Measurements from ENCODE around the gene GRIN3B.

GRIN3B gene

DNA sequence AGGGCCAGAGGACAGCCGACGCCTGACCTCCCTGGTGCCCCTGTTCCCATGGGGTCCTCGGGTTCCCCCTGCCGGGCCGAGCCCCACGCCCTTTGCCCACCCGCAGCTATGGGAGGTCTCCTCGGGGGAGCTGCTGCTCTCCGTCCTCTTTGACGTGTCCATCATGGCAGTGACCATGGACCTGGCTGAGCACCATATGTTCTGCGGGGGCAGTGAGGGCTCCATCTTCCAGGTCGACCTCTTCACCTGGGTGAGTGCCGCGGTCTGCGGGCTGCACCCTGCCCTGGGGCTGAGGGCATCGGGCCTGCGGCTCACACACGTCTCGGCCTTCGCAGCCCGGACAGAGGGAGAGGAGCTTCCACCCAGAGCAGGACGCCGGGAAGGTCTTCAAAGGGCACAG lies 9.5 kb upstream of the GRIN3B start:
- TF ChIP-seq CTCF (IDR thresholded peaks at IDR 0.05) = no peak

- TF ChIP-seq CTCF (IDR thresholded peaks at IDR 0.05) = no peak
Observed at GRCh38 chr19:991174-991931, 8.9 kb upstream of the GRIN3B start.

- no peak for TF ChIP-seq CTCF (IDR thresholded peaks at IDR 0.05)
Observed at GRCh38 chr19:991932-992669, 8.1 kb upstream of the GRIN3B start.

DNA sequence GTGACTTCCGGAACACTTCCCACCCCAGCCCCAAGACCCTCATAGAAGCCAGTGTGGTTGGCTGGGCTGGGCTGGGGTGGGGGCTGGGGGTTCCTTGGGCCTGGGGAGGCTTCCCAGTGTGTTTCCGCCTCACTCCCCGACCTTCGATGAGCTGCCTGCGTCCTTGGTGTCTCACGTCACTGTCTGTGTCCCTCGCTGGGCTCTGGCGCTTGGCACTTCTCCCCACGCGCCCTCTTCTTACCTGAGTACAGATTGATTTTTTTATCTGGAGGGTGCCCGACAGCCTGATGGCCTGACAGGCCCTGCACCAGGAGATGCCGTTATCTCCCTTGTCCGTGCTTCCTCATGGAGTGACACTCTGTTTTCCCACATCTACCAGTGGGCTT lies 7.6 kb upstream of the GRIN3B start:
- no peak for TF ChIP-seq CTCF (IDR thresholded peaks at IDR 0.05)

- TF ChIP-seq CTCF (IDR thresholded peaks at IDR 0.05) = no peak
Observed at GRCh38 chr19:993361-993830, 6.8 kb upstream of the GRIN3B start.

GRCh38 chr19:993831-994393 lies 6.3 kb upstream of the GRIN3B start:
- TF ChIP-seq CTCF (IDR thresholded peaks at IDR 0.05) = no peak

DNA sequence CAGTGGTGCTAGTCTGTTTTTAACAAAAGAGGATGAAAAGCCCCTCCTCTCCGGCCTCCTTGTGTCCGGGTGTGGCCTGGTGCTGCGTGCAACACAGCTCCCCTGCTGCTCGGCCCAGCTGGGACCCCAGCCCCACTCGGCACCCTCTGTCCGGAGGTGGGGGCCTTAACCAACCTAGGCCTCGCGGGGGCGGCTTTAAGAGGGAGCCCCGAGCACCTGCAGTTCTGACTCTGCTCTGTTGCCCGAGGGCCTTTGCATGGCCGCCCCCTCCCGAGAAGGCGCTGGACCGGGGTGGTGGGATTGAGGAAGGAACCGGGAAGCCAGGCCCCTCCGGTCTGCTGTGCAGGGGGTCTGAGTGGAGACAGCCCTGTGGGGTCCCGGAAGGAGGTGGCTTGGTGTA lies 5.7 kb upstream of the GRIN3B start:
- no peak for TF ChIP-seq CTCF (IDR thresholded peaks at IDR 0.05)

Measured in LNCAP (cell line).